ENCODE results near the gene UPK3A. TPM values are rescaled to one million over a fixed set of nuclear protein-coding genes. Genes with fewer than 3 reads are reported as not detected.
A peak's percentile ranks its signal among the peaks of the same experiment; 100 is the strongest.

UPK3A gene
- total RNA-seq, 1 experiment from 2014 or later, result 2.0 TPM

DNA sequence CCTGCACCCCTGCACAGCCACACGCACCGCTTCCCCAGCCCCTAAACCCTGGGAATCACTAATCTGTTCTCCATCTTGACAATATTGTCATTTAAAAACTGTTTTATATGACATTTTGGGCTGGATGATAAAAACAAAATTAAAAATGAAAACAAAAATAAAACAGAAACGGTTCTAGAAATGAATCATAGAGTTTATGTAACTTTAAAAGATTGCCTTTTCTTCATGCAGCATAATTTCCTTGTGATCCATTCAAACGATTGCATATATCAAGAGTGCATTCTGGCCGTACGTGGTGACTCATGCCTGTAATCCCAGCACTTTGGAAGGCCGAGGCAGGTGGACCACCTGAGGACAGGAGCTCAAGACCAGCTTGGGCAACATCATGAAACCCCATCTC is 18.4 kb downstream of the UPK3A start:
- TF ChIP-seq, protein P1, sequence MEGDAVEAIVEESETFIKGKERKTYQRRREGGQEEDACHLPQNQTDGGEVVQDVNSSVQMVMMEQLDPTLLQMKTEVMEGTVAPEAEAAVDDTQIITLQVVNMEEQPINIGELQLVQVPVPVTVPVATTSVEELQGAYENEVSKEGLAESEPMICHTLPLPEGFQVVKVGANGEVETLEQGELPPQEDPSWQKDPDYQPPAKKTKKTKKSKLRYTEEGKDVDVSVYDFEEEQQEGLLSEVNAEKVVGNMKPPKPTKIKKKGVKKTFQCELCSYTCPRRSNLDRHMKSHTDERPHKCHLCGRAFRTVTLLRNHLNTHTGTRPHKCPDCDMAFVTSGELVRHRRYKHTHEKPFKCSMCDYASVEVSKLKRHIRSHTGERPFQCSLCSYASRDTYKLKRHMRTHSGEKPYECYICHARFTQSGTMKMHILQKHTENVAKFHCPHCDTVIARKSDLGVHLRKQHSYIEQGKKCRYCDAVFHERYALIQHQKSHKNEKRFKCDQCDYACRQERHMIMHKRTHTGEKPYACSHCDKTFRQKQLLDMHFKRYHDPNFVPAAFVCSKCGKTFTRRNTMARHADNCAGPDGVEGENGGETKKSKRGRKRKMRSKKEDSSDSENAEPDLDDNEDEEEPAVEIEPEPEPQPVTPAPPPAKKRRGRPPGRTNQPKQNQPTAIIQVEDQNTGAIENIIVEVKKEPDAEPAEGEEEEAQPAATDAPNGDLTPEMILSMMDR (IDR thresholded peaks at IDR 0.05; ENCODE audit: insufficient read depth in 1 of 2, low read depth in 1 of 2, low read length in 1 of 2, severe bottlenecking in 1 of 2, unreplicated experiment in 1 of 2), result no peak
- no peaks in the 10 kb centered on the region for H3K36me3 ChIP-seq (ENCODE audit: control insufficient read depth, insufficient read depth, low read length)
- DNase-seq, result no peak
- ChIA-PET POLR2A (no interaction called here), CTCF (no interaction called here)
- no peaks in the 10 kb centered on the region for H3K9me3 ChIP-seq
- no TSS peak for BruUV-seq (replicated peaks)
- Mint-ChIP-seq H3K27ac (ENCODE audit: unreplicated experiment) (no peak overlapping the region), H3K9me3 (ENCODE audit: unreplicated experiment) (no peaks in the 10 kb centered on the region), H3K36me3 (ENCODE audit: insufficient read depth, unreplicated experiment) (no peaks in the 10 kb centered on the region), H3K4me3 (ENCODE audit: unreplicated experiment) (no peak overlapping the region), H3K27me3 (ENCODE audit: insufficient read depth, unreplicated experiment) (no peaks in the 10 kb centered on the region), H3K4me1 (ENCODE audit: low read depth, unreplicated experiment) (peaks cover 22% of the 10 kb centered on the region)
- intact Hi-C loops (cut with micrococcal nuclease; ENCODE audit: unreplicated experiment), result no loop called here
- H3K27me3 ChIP-seq (replicated peaks; ENCODE audit: control insufficient read depth, insufficient read depth, low read length), result no peaks in the 10 kb centered on the region
- peaks cover 29% of the 10 kb centered on the region for H3K4me1 ChIP-seq
- no peak overlapping the region for H3K4me3 ChIP-seq (ENCODE audit: low read depth, low read length)

DNA sequence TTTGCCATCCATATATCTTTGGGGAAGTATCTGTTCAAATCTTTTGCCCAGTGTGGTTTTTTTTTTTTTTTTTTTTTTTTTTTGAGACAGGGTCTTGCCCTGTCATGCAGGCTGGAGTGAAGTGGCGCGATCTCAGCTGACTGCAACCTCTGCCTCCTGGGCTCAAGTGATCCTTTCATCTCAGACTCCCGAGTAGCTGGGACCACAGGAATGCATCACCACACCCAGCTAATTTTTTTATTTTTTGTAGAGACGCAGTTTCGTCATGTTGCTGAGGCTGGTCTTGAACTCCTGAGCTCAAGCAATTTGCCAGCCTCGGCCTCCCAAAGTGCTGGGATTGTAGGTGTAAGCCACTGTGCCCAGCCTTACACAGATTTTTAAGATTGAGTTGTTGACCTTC is 20.2 kb downstream of the UPK3A start:
- Histone ChIP-seq H3K4me3 (ENCODE audit: low read depth, low read length) (no peak overlapping the region), H3K36me3 (ENCODE audit: control insufficient read depth, insufficient read depth, low read length) (no peaks in the 10 kb centered on the region), H3K9me3 (no peaks in the 10 kb centered on the region), H3K4me1 (peaks cover 41% of the 10 kb centered on the region), H3K27me3 (replicated peaks; ENCODE audit: control insufficient read depth, insufficient read depth, low read length) (no peaks in the 10 kb centered on the region)
- Mint-ChIP-seq H3K27ac (ENCODE audit: unreplicated experiment) (peak overlapping the region; percentile 80), H3K4me3 (ENCODE audit: unreplicated experiment) (no peak overlapping the region), H3K36me3 (ENCODE audit: insufficient read depth, unreplicated experiment) (no peaks in the 10 kb centered on the region), H3K27me3 (ENCODE audit: insufficient read depth, unreplicated experiment) (no peaks in the 10 kb centered on the region), H3K9me3 (ENCODE audit: unreplicated experiment) (no peaks in the 10 kb centered on the region), H3K4me1 (ENCODE audit: low read depth, unreplicated experiment) (peaks cover 30% of the 10 kb centered on the region)
- TF ChIP-seq, protein P1 (IDR thresholded peaks at IDR 0.05; ENCODE audit: insufficient read depth in 1 of 2, low read depth in 1 of 2, low read length in 1 of 2, severe bottlenecking in 1 of 2, unreplicated experiment in 1 of 2), result no peak
- ChIA-PET POLR2A (no interaction called here), CTCF (interaction anchor here (0.7 kb wide), 1 partner anchor 672 kb away, joined by 3 read pairs; no protein-coding TSS in a partner anchor)
- intact Hi-C loops (cut with micrococcal nuclease; ENCODE audit: unreplicated experiment), result loop anchor here (1.0 kb wide), 1 partner anchor 32 kb away; no protein-coding TSS in a partner anchor
- DNase-seq, result no peak
- no TSS peak for BruUV-seq (replicated peaks)

- no peaks in the 10 kb centered on the region for H3K36me3 ChIP-seq (ENCODE audit: control insufficient read depth, insufficient read depth, low read length)
- Mint-ChIP-seq H3K36me3 (ENCODE audit: insufficient read depth, unreplicated experiment) (peaks cover 3% of the 10 kb centered on the region), H3K9me3 (ENCODE audit: unreplicated experiment) (no peaks in the 10 kb centered on the region), H3K27me3 (ENCODE audit: insufficient read depth, unreplicated experiment) (no peaks in the 10 kb centered on the region), H3K27ac (ENCODE audit: unreplicated experiment) (peak overlapping the region; percentile 80), H3K4me1 (ENCODE audit: low read depth, unreplicated experiment) (peaks cover 30% of the 10 kb centered on the region), H3K4me3 (ENCODE audit: unreplicated experiment) (peak overlapping the region; percentile 47)
- H3K4me3 ChIP-seq (ENCODE audit: low read depth, low read length), result no peak overlapping the region
- no TSS peak for BruUV-seq (replicated peaks)
- DNase-seq, result peak; percentile 80 to 90
- H3K4me1 ChIP-seq, result peaks cover 41% of the 10 kb centered on the region
- intact Hi-C loops (cut with micrococcal nuclease; ENCODE audit: unreplicated experiment), result loop anchor here (1.0 kb wide), 1 partner anchor 32 kb away; no protein-coding TSS in a partner anchor
- no peaks in the 10 kb centered on the region for H3K9me3 ChIP-seq
- TF ChIP-seq, protein P1 (IDR thresholded peaks at IDR 0.05; ENCODE audit: insufficient read depth in 1 of 2, low read depth in 1 of 2, low read length in 1 of 2, severe bottlenecking in 1 of 2, unreplicated experiment in 1 of 2), result no peak
- POLR2A ChIA-PET, result interaction anchor here (0.5 to 1.4 kb wide), 4 partner anchors 11 to 568 kb away, joined by 3 to 8 read pairs (median 4); partner anchors contain the start of genes RIBC2 and SMC1B
- no peaks in the 10 kb centered on the region for H3K27me3 ChIP-seq (replicated peaks; ENCODE audit: control insufficient read depth, insufficient read depth, low read length)
- CTCF ChIA-PET, result interaction anchor here (0.7 to 1.7 kb wide), 3 partner anchors 30 to 42 kb away, joined by 3 to 8 read pairs (median 4); no protein-coding TSS in a partner anchor
These were observed 20.8 kb downstream of the UPK3A start for GRCh38 chr22:45305456-45306075.

Measured in Caco-2 (cell line).